ENCODE results near the gene OR9I1.

The OR9I1 gene, protein sequence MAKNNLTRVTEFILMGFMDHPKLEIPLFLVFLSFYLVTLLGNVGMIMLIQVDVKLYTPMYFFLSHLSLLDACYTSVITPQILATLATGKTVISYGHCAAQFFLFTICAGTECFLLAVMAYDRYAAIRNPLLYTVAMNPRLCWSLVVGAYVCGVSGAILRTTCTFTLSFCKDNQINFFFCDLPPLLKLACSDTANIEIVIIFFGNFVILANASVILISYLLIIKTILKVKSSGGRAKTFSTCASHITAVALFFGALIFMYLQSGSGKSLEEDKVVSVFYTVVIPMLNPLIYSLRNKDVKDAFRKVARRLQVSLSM

DNA sequence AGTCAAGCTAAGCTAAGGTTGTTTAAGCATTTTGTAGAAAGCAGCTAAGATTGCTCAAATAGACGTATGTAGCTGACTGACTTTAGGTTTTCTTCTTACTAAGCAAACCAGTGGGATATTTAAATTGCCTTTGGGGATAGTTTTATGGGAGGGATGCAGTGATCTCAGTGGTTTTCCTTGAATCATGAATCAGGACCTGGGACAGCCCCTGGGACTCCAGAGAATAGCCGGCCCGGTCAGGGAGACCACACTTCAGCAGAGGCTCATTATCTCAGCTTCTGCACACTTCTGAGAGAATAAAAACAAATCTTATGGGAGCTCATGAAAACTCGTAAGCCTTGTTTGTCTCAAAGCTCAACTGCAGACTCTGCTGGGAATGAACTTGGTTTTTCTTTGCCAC is at the start of gene OR9I1:
OR9I1 (minus strand) TSS at position 62 of the 400 bp plus-strand sequence. CDS start 6,086 bp downstream, outside the sequence.
- no peak for DNase-seq (ENCODE audit: low read depth)

DNA sequence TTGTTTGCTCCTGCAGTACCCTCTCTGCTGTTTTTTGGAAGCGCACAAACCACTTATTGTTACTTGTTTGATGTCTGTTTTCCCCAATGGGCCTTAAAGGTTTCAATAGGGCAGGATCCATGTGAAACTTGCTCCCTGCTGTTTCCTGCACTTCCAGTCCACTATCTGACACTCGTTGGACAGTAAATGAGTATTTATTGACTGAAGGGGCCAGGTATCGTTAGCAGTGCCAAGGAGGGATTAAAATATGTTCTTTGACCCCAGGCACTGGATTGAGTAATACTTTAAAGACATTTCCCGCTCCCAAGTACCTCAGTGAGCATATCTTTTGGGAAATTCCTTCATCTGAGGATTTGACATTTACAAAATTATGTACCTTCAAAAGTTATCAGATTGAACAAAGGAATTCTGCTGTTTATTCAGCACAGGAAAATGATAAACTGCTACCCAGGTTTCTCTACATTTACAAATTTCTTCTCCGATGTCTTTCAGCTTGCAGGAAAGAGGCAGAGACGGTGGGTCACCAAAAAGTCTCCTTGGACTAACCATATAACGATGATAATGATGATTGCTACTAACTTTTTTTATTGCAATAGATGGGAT is 40.3 kb upstream of the OR9I1 start:
- no peak for DNase-seq (ENCODE audit: low read depth)

DNA sequence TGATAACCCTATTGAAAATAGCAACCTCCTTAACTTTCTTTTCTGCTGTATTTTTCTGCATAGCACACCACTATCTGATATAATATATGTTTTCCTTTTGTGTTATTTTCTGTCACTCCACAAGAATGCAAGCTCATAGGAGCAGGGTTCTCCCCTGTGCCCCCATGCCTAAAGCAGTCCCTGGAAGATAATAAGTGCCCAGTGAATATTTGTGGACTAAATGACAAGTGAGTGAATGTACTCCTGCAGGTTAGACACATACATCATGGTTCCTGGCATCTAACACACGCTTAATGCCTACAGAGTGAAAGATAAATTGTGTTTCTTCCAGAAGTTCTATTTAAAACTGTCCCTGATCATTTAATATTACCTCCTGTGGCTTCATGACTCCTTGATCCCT is 39.7 kb upstream of the OR9I1 start:
- DNase-seq (ENCODE audit: low read depth): no peak

DNA sequence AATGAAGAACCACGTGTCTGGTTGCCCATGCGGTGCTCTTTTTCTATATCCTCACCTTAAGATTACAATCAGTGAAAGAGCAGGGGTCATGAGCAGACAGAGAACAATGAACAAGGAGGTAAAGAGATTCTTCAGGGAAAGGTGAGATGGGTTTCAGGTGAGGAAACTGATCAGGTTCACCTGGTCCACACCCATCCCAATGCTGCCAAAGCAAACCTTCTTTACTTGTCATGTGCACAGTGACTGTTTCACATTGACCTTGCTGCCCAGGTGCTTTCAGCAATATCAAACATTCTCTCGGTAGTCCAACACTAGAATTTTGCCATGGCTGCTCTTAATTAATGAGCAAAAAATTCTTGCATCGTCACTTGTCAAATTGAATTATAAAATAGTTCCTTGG is 39.1 kb upstream of the OR9I1 start:
- no peak for DNase-seq (ENCODE audit: low read depth)

DNA sequence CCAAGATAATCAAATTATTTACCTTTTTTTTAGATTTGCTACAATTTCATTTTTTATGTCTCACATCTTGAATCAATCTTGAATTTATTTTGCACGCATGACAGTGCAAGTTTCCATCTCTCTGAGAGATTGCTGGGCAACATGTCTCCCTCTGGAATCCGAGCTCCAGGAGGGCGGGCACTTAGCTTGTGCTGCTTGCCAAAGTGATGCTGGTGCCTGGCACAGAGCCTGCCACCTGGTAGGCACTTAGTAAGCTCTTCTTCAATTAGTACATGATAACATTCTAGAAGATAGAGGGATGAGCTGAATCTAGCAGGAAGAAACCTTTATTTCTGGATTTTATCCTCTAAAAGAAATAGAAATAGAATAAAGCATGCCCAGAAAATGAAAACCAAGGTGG is 27.5 kb upstream of the OR9I1 start:
- no peak for DNase-seq (ENCODE audit: low read depth)

DNA sequence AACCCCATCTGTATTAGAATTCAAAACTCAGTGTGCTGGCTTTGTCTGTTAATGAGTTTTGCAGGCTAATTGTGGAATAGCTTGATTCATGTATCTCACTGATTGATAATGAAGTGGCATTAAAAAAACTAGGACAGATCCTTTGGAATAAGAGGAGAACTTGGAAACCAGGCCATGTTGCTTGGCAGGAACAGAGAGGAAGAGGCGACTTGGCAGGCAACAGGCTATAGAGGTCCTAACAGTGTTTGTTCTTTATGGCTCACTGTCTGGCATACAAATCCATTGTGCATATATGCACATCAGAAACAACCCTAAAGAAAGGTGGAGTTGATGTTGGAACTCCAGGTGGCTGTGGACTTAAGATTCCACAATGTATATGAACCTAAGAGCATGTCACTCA is 17.4 kb upstream of the OR9I1 start:
- DNase-seq (ENCODE audit: low read depth): no peak

DNA sequence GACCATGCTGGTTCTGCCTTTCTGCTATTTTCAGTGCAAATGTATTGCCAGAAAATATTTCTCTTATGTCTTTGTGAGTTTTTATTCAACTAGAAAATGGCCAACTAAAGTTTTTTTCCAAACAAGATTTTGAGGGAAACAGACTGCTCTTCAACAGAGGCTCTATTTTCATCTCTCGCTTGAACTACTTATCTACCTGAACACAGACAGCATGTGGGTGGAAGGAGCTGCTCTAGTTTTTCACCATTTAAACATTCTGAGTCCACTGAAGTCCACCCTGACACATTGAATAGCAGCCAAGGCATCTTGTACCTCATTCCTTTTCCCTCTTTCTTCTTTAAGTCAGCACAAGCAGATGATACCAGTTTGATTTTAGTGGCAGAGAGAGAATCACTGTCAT is 9.8 kb upstream of the OR9I1 start:
- DNase-seq (ENCODE audit: low read depth): no peak

DNA sequence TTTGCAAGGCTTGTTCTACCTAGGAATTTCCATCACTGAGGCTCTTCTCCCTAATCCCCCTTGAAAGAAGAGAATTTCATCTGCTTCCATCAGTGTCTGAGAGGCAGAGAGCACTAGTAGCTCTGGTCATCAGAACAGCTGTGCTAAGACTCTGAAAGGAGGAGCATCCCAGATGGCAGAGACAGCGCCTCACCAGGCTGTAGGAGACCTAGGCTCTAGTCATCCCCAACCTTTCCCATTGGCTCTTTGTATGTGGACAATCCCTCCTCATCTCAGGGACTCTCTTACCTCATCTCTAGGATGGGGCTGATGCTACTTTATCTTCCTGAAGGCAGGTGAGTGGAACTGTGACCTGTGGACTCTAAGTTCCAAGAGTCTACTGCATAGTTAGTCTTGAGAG is 8.8 kb upstream of the OR9I1 start:
- DNase-seq (ENCODE audit: low read depth): no peak

DNA sequence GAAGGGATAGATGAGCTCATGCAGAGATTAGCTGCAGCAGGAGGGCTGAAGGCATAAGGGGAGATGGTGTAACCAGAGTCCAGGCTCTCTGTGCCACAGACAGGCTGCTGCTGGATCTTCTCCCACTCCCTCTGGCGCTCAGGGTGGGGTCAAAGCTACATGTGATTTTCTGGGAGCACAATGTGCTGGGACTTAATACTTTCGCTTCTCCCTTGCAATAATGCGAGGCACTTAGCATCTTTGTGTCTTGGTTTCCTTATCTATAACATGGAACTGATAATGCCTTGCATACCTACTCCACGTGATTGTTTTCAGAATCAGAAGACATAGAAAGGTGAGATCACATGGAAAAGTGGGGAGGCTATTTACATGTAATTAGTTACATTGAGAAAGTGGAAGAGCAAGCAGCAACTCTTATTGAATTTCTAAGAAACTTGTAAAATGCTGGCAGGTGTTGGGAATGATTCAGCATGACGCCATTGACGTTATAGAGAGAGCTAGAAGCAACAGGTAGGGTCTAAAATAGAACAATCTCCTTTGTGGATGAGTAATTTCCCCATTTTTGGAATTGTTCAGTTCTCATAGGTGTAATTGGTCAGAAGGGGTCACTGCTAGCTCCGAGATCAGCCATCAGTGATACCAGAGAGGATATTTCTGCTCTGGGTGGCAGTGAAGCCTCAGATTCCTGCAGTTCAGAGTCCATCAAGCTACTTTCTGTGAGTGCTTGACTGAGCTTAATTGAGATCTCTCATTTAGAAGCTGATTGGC is 8.2 kb upstream of the OR9I1 start:
- no peak for DNase-seq (ENCODE audit: low read depth)

DNA sequence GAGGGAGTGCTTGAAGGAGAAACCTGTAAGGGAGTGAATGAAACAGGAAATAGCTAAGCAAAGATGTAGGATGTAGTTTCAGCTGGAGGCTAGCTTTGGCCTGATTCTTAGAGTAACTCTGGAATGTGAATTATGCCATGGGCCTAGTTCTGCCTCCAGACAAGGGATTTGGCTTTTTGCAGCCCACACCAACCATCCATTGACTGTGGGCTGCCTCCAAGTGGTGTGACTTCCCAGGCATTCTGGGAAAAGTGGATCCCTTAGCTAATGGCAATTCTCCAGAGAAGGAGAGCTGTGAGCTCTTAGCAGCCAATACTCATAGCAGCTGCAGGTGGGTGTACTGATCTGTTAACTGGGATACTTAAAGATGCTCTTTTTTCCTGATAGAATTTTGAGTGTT is 2.0 kb upstream of the OR9I1 start:
- no peak for DNase-seq (ENCODE audit: low read depth)

DNA sequence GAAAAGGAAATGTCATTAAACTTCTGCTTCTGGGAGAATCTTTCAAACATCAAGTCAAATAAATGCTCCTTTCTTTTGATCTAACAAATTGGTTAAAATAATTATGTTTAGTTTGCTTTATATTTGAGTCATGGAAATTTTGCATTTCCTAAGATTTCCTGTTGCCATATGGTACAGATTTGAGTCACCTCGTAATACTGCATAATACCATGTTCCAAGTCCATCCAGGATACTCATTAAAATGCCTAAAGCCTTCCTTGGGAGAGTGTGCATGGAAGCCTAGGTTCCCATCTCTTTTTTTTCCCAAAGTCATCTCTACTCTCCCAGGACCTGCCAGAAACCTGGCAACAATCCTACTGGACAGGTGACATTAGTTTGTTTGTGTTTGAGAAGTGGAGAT is 4.2 kb downstream of the OR9I1 start:
- DNase-seq (ENCODE audit: low read depth): no peak

DNA sequence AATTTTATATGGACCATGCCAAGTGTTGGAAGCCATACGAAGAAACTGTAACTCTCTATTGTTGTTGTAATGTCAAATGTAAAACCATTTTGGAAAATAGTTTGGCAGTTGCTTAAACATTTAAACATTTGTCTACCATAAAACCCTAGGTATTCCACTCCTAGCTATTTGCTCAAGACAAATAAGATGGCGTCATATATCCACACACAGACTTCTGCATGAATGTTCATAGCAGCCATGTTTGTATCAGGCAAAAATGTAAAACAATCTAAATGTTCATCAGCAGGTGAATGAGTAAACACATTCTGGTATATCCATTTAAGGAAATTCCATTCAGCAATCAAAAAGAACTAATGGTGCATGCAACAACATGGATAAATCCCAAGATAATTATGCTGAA is 27.9 kb downstream of the OR9I1 start:
- DNase-seq (ENCODE audit: low read depth): no peak

DNA sequence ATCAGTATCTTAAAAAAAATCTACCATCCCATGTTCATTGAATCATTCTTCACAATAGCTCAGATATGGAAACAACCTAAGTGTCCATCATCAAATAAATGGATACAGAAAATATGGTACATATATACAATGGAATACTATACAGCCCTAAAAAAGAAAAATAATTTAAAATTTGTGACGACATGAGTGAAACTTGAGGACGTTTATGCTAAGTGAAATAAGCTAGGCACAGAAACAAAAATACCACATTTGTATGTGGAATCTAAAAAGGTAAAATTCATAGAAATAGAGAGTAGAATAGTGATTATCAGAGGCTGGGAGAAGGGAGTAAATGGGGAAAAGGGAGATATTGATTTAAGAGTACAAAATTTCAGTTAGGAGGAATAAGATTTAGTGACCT is 38.8 kb downstream of the OR9I1 start:
- no peak for DNase-seq (ENCODE audit: low read depth)

DNA sequence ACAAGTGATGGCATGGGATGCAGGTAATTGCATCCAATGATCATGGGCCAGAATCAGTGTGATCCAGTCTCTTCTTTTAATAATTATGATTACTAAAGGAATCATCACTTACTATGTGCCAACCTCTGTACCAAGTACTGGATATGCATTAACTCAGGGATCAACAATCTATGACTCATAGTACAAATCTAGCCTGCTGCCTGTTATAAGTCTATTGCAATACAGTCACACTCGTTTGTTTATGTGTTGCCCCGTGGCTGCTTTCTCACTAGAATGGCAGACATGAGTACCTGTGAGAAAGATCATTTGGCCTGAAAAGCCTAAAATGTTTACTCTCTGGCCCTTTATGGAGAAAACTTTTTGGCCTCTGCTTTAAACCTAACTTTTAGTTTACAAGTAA is 49.5 kb downstream of the OR9I1 start:
- no peak for DNase-seq (ENCODE audit: low read depth)

DNA sequence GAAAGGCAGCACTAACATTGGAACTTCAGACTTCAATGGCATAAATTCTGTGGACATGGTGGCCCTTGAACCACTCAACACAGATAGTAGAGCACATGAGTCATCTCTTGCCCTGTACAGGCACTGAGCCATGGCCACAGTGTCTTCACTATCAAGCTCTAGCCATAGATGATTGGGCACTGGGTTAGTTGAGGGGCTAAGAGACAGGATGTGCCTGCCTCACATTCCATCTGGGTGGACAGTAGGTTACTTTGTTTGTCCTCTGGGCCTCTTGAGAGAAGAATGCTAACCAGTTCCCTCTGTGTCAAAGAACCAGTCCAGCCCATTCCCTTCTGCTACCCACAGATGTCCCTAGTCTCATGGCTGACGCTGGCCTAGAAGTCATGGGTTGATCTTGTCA is 54.7 kb downstream of the OR9I1 start:
- no peak for DNase-seq (ENCODE audit: low read depth)

DNA sequence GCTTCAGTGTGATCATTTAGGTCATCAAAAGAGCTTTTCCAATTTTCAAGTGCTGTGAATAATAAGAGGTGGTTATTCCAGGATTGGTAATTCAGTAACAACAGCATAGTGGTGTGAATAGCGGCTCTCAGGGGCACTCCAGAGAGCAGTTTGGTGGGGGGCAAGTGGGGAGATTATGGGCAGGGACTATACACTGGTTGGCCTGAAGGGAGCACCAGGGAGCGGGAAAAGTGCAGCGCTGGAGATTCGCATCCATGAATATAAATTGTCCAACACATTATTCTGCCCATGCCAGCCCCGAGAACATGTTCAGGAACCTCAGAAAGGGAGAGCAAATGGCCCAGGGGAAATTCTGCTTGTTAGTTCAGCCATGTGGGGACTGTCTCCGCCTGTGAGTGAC is 56.7 kb downstream of the OR9I1 start:
- no peak for DNase-seq (ENCODE audit: low read depth)

DNA sequence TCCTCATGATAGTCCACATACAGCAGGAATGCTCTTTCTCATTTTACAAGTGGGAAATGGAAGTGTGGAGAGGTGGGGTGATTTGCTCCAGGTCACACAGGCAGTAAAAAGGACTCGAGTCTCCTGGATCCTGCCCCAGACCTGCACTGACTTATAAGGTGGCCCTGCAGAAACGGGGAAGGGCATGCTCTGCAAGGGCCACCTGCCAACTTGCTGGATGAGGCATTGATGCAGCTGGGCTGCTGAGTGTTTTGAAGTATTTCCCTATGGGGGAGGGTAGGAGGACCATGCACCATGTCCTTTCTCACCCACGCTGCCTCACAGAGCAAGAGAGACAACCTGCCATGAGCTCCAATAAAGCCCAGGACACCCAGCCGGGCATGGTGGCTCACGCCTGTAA is 57.6 kb downstream of the OR9I1 start:
- no peak for DNase-seq (ENCODE audit: low read depth)

All from activated T-cell treated with anti-CD3 and anti-CD28 coated beads for 24 hours (primary cell).